Kidney (tissue), 14 donors: ENCODE results near the gene MYLK4. TPM values are rescaled to one million over a fixed set of nuclear protein-coding genes. Genes with fewer than 3 reads are reported as not detected.

Experiments
- DNase-seq, 5 donors: peaks; one replicate each; pipeline ENCODE4 v3.0.0-alpha.2; 2013 to 2020
- FAIRE-seq: peaks from 2 replicates; lab custom pipeline; 2012; peaks lifted over from hg19 to GRCh38; lab: Jason Lieb, UNC
- H3K27ac ChIP-seq, 2 donors: one replicate each; pipeline ENCODE4 v1.7.0; 2013; ENCODE audit warnings: low read depth in 2 of 2, low read length in 2 of 2, inconsistent platforms in 1 of 2
- H3K27me3 ChIP-seq: one replicate; pipeline ENCODE4 v1.7.1; 2013; ENCODE audit warnings: low read length, inconsistent platforms; ENCODE audit not compliant: control insufficient read depth, insufficient read depth
- H3K36me3 ChIP-seq, 3 donors: one replicate each; pipeline versions ENCODE4 v1.7.0 to v1.7.1; 2013; ENCODE audit warnings: low read length in 3 of 3, control low read depth in 1 of 3, inconsistent platforms in 1 of 3; ENCODE audit not compliant: insufficient read depth in 3 of 3, control insufficient read depth in 2 of 3
- H3K4me1 ChIP-seq, 3 donors: one replicate each; pipeline versions ENCODE4 v1.7.0 to v1.7.1; 2013; ENCODE audit warnings: low read length in 3 of 3, inconsistent platforms in 1 of 3, low read depth in 1 of 3; ENCODE audit not compliant: control insufficient read depth in 2 of 3, insufficient read depth in 2 of 3
- H3K4me3 ChIP-seq, 3 donors: one replicate each; pipeline versions ENCODE4 v1.7.0 to v1.8.1; 2013; ENCODE audit warnings: low read length in 3 of 3, control low read depth in 1 of 3, inconsistent platforms in 1 of 3
- H3K9ac ChIP-seq, 3 donors: one replicate each; pipeline versions ENCODE4 v1.7.0 to v1.7.1; 2013; ENCODE audit warnings: low read length in 3 of 3, control low read depth in 1 of 3, inconsistent platforms in 1 of 3
- H3K9me3 ChIP-seq, 3 donors: one replicate each; pipeline versions ENCODE4 v1.7.0 to v1.7.1; 2013; ENCODE audit warnings: low read length in 3 of 3, control low read depth in 1 of 3, inconsistent platforms in 1 of 3; ENCODE audit not compliant: control insufficient read depth in 2 of 3, insufficient read depth in 1 of 3
- intact Hi-C: fragments of 100-400 bp; cut with DNase I; formaldehyde crosslinking; loops from one replicate; pipeline ENCODE4 v1.11.1; 2022
- polyA plus RNA-seq: library from polyadenylated mRNA; stranded (reverse); fragments of 350-450 nt; fragmentation: Illumina TruSeq; extraction: RNeasy Lipid Tissue Mini Kit (QIAGEN cat#74804); gene quantifications from one replicate; pipeline ENCODE4 v1.2.3, GENCODE V29; 2014; ENCODE audit warnings: low read depth, low replicate concordance; ENCODE audit not compliant: insufficient read depth
- total RNA-seq: library from RNA; stranded (reverse); fragmentation: NEBNext Ultra II Directional; extraction: Animal tissue kit (Norgen Biotek cat#: 25700); gene quantifications from one replicate; pipeline ENCODE4 v1.2.1, GENCODE V29; 2021
- TF ChIP-seq, protein P1 (sequence below): IDR thresholded peaks from 3 replicates; pipeline ENCODE4 v1.5.1; 2012; ENCODE audit warnings: mild to moderate bottlenecking, moderate library complexity, borderline replicate concordance; ENCODE audit not compliant: insufficient read depth; ENCODE audit errors: extremely low read depth
- donor health status: control.
- donor health status: control.
- donor health status: control.
- donor health status: control.
- donor health status: control.
- donor health status: DM: yes; HTN: yes; CAD: no.
- donor health status: Normal renal cell carcinoma (clear cell type).

The MYLK4 gene
- total and polyA plus RNA-seq, 2 donors from 2014 or later, result 1.1 to 1.3 TPM

- TF ChIP-seq, protein P1, sequence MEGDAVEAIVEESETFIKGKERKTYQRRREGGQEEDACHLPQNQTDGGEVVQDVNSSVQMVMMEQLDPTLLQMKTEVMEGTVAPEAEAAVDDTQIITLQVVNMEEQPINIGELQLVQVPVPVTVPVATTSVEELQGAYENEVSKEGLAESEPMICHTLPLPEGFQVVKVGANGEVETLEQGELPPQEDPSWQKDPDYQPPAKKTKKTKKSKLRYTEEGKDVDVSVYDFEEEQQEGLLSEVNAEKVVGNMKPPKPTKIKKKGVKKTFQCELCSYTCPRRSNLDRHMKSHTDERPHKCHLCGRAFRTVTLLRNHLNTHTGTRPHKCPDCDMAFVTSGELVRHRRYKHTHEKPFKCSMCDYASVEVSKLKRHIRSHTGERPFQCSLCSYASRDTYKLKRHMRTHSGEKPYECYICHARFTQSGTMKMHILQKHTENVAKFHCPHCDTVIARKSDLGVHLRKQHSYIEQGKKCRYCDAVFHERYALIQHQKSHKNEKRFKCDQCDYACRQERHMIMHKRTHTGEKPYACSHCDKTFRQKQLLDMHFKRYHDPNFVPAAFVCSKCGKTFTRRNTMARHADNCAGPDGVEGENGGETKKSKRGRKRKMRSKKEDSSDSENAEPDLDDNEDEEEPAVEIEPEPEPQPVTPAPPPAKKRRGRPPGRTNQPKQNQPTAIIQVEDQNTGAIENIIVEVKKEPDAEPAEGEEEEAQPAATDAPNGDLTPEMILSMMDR, result no peak
- no peak for DNase-seq
- intact Hi-C loops, result no loop called here
- no peaks in the 10 kb centered on the region for H3K27me3 ChIP-seq
- no peak for FAIRE-seq
- H3K27ac ChIP-seq, result no peak overlapping the region
- H3K36me3 ChIP-seq, result no peaks in the 10 kb centered on the region
- H3K4me3 ChIP-seq, result no peak overlapping the region
- H3K9me3 ChIP-seq, result peaks cover 0 to 4% (median 0%) of the 10 kb centered on the region in 3 donors
- no peak overlapping the region for H3K9ac ChIP-seq
- H3K4me1 ChIP-seq, result no peaks in the 10 kb centered on the region
These were observed 135.5 kb downstream of the MYLK4 start for GRCh38 chr6:2615251-2615650.

- no peak for DNase-seq
- H3K36me3 ChIP-seq, result no peaks in the 10 kb centered on the region
- H3K27ac ChIP-seq, result no peak overlapping the region
- H3K4me1 ChIP-seq, result no peaks in the 10 kb centered on the region
- H3K27me3 ChIP-seq, result no peaks in the 10 kb centered on the region
- no peak for FAIRE-seq
- no peak overlapping the region for H3K9ac ChIP-seq
- H3K9me3 ChIP-seq, result peaks cover 0 to 4% (median 0%) of the 10 kb centered on the region in 3 donors
- H3K4me3 ChIP-seq, result no peak overlapping the region
- intact Hi-C loops, result no loop called here
- TF ChIP-seq, protein P1, result no peak
These were observed 135.9 kb downstream of the MYLK4 start for GRCh38 chr6:2614846-2615245.

DNA sequence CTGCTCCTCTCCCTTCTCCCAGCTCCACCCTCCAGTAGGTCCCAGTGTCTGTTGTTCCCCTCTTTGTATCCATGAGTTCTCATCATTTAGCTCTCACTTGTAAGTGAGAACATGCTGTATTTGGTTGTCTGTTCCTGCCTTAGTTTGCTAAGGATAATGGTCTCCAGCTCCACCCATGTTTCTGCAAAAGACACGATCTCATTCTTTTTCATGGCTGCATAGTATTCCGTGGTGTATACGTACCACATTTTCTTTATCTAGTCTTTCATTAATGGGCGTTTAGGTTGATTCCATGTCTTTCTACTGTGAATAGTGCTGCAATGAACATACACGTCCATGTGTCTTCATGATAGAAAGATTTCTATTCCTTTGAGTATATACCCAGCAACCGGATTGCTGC, 136.6 kb downstream of the MYLK4 start:
- Histone ChIP-seq H3K27me3 (no peaks in the 10 kb centered on the region), H3K4me3 (no peak overlapping the region), H3K36me3 (no peaks in the 10 kb centered on the region), H3K9ac (no peak overlapping the region), H3K27ac (no peak overlapping the region), H3K4me1 (no peaks in the 10 kb centered on the region), H3K9me3 (peaks cover 0 to 4% (median 0%) of the 10 kb centered on the region in 3 donors)
- FAIRE-seq (no peak), DNase-seq (no peak)
- TF ChIP-seq, protein P1, result no peak
- intact Hi-C loops, result no loop called here

Other genes starting within 250 kb of the MYLK4 start
- 38.0 TPM for gene WRNIP1, start 14.5 kb upstream of the MYLK4 start, total RNA-seq
- gene WRNIP1, start 14.5 kb upstream of the MYLK4 start, polyA plus RNA-seq, result 46.3 TPM
- 86.4 TPM for gene SERPINB1, start 90.9 kb upstream of the MYLK4 start, total RNA-seq
- gene SERPINB1, start 90.9 kb upstream of the MYLK4 start, polyA plus RNA-seq, result 37.4 TPM
- gene SERPINB9, start 152.4 kb upstream of the MYLK4 start, total RNA-seq, result 13.4 TPM
- 4.0 TPM for gene SERPINB9, start 152.4 kb upstream of the MYLK4 start, polyA plus RNA-seq
- gene SERPINB6, start 220.6 kb upstream of the MYLK4 start, total RNA-seq, result 136 TPM
- gene SERPINB6, start 220.6 kb upstream of the MYLK4 start, polyA plus RNA-seq, result 212 TPM
- gene NQO2, start 249.0 kb upstream of the MYLK4 start, total RNA-seq, result 37.0 TPM
- gene NQO2, start 249.0 kb upstream of the MYLK4 start, polyA plus RNA-seq, result 291 TPM